Neuronal stem cell (in vitro differentiated cells): ENCODE data around the gene ALLC.

Source experiments
- DNase-seq: peaks from one replicate; pipeline ENCODE4 v3.0.0-alpha.2; 2013; ENCODE audit warnings: low spot score
- H2AFZ ChIP-seq: one replicate; pipeline ENCODE4 v1.6.1; 2013; ENCODE audit warnings: mild to moderate bottlenecking, low read length, inconsistent platforms
- H2AK5ac ChIP-seq: 2 replicates; pipeline ENCODE4 v1.6.1; 2013; ENCODE audit warnings: low read depth, mild to moderate bottlenecking, inconsistent platforms, low read length, moderate library complexity, mixed read lengths
- H2BK120ac ChIP-seq: 2 replicates; pipeline ENCODE4 v1.6.1; 2013; ENCODE audit warnings: low read depth, mild to moderate bottlenecking, inconsistent platforms, low read length, moderate library complexity, mixed read lengths
- H2BK12ac ChIP-seq: one replicate; pipeline ENCODE4 v1.6.1; 2013; ENCODE audit warnings: low read length, inconsistent platforms
- H2BK15ac ChIP-seq: 2 replicates; pipeline ENCODE4 v1.6.1; 2013; ENCODE audit warnings: mild to moderate bottlenecking, low read length, inconsistent platforms, mixed read lengths
- H2BK5ac ChIP-seq: one replicate; pipeline ENCODE4 v1.6.1; 2013; ENCODE audit warnings: inconsistent platforms, mild to moderate bottlenecking, low read length, moderate library complexity
- H3K14ac ChIP-seq: one replicate; pipeline ENCODE4 v1.6.1; 2013; ENCODE audit warnings: low read length, inconsistent platforms
- H3K18ac ChIP-seq: 2 replicates; pipeline ENCODE4 v1.6.1; 2013; ENCODE audit warnings: low read length, inconsistent platforms
- H3K23ac ChIP-seq: 2 replicates; pipeline ENCODE4 v1.6.1; 2013; ENCODE audit warnings: low read depth, mild to moderate bottlenecking, mixed read lengths, low read length, inconsistent platforms; ENCODE audit not compliant: poor library complexity
- H3K27ac ChIP-seq: replicated peaks from 3 replicates; pipeline ENCODE4 v1.5.1; 2013; ENCODE audit warnings: low read length, inconsistent platforms
- H3K27me3 ChIP-seq, 3 experiments: 2 replicates each; pipeline ENCODE4 v1.6.1; 2013; ENCODE audit warnings: low read length in 3 of 3, mild to moderate bottlenecking in 2 of 3, inconsistent platforms in 1 of 3, low read depth in 1 of 3, mixed read lengths in 1 of 3, moderate library complexity in 1 of 3; ENCODE audit not compliant: control insufficient read depth in 3 of 3, insufficient read depth in 3 of 3
- H3K36me3 ChIP-seq, 2 donors: replicated peaks in 1 of 2; 2 replicates each; pipeline ENCODE4 v1.6.1; 2013; ENCODE audit warnings: low read length in 2 of 2; ENCODE audit not compliant: control insufficient read depth in 2 of 2, insufficient read depth in 2 of 2
- H3K4ac ChIP-seq: 2 replicates; pipeline ENCODE4 v1.6.1; 2013; ENCODE audit warnings: inconsistent platforms, mild to moderate bottlenecking, low read length, moderate library complexity
- H3K4me1 ChIP-seq, 2 donors: 1 replicate in 1 of 2; 2 replicates in 1 of 2; pipeline ENCODE4 v1.6.1; 2013; ENCODE audit warnings: low read length in 2 of 2, low read depth in 1 of 2; ENCODE audit not compliant: control insufficient read depth in 2 of 2, insufficient read depth in 1 of 2
- H3K4me2 ChIP-seq: one replicate; pipeline ENCODE4 v1.6.1; 2013; ENCODE audit warnings: mild to moderate bottlenecking, low read length, inconsistent platforms; ENCODE audit not compliant: insufficient read depth, poor library complexity, severe bottlenecking
- H3K4me3 ChIP-seq, 2 donors: 2 replicates each; pipeline ENCODE4 v1.5.1; 2013; ENCODE audit warnings: low read length in 2 of 2, mild to moderate bottlenecking in 2 of 2, inconsistent platforms in 1 of 2, moderate library complexity in 1 of 2
- H3K79me1 ChIP-seq: one replicate; pipeline ENCODE4 v1.6.1; 2013; ENCODE audit warnings: low read depth, mild to moderate bottlenecking, inconsistent platforms, low read length, moderate library complexity
- H3K9ac ChIP-seq: one replicate; pipeline ENCODE4 v1.6.1; 2013; ENCODE audit warnings: mild to moderate bottlenecking, low read depth, low read length, inconsistent platforms; ENCODE audit not compliant: poor library complexity
- H3K9me3 ChIP-seq, 2 donors: replicated peaks in 1 of 2; 2 replicates each; pipeline versions ENCODE3 to v1.6.1; 2013; ENCODE audit warnings: low read length in 2 of 2, mild to moderate bottlenecking in 2 of 2, inconsistent platforms in 1 of 2, low read depth in 1 of 2, mixed read lengths in 1 of 2, moderate library complexity in 1 of 2; ENCODE audit not compliant: control insufficient read depth in 2 of 2, insufficient read depth in 1 of 2
- H4K8ac ChIP-seq: one replicate; pipeline ENCODE4 v1.6.1; 2013; ENCODE audit warnings: low read depth, mild to moderate bottlenecking, inconsistent platforms, low read length, moderate library complexity
- H4K91ac ChIP-seq: one replicate; pipeline ENCODE4 v1.6.1; 2013; ENCODE audit warnings: low read length, low read depth, mild to moderate bottlenecking, inconsistent platforms; ENCODE audit not compliant: poor library complexity
- WGBS, 2 donors: extraction: QIAGEN DNeasy Blood & Tissue Kit; methylation state at CpG; one replicate each; pipeline ENCODE4 v1.1.7; 2013; ENCODE audit warnings: missing lambda C conversion rate in 2 of 2, mixed read lengths in 1 of 2; ENCODE audit not compliant: insufficient read length in 2 of 2, insufficient replicate concordance in 1 of 2; ENCODE audit errors: extremely low coverage in 2 of 2; 5-methylcytosine and 5-hydroxymethylcytosine counted together

ALLC gene

DNA sequence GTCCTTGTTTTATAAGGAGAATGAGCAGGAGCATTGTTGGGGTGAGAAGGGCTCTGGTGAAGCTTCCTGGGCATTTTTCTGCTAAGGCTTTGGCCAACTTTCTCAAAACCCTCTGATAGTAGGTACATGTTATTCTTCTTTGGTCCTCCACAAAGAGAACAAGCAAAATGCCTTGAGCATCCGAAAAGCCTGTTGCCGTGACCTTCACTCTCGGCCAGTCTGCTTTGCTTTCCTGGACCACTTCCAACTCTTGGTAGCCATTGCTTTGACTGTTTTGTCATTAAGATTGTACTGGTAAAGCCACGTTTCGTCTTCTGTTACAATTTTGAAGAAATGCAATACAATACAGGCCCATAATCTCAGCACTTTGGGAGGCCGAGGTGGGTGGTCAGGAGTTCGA lies 27.4 kb upstream of the ALLC start:
- no peak for DNase-seq
- no CpG with 5 or more reads among the region's 7 CpGs for WGBS, 2 donors
- peaks cover 0 to 2% of the 10 kb centered on the region in 2 donors for H3K36me3 ChIP-seq

DNA sequence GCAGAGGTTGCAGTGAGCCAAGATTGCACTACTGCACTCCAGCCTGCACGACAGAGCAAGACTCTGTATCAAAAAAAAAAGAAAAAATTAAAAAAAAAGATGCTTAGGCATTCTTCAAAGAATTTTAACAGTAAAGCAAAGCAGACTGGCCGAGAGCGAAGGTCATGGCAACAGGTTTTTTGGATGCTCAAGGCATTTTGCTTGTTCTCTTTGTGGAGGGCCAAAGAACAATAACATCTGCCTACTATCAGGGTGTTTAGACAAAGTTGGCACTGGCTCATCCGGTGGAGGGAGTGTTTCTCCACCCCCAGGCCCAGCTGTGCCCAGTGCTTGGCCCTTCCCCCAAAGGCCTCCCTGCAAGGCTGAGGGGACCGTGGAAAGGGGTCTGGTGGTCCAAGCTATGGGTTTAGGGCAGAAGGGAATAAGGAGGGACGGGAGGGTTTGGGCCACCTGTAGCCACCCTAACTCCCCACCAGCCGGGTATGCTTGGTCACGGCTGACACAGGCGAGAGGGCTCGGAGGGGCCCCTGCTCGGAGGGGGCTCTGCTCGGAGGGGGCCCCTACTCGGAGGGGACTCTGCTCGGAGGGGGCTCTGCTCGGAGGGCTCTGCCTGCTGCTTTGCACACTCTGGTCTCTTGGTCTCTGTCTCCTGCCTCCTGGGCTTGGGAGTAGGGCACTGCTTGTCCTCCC lies 26.7 kb upstream of the ALLC start:
- Histone ChIP-seq H3K23ac (no peak overlapping the region), H2BK5ac (no peak overlapping the region), H3K9me3 (no peaks in the 10 kb centered on the region), H3K9ac (no peak overlapping the region), H3K27me3 (peaks cover 0 to 13% (median 0%) of the 10 kb centered on the region in 3 experiments), H3K18ac (peak overlapping the region; percentile 63), H3K4me1 (no peaks in the 10 kb centered on the region), H3K27ac (no peak overlapping the region), H3K4me2 (no peak overlapping the region), H3K14ac (no peak overlapping the region), H2BK15ac (no peak overlapping the region), H2BK120ac (no peak overlapping the region), H3K36me3 (peaks cover 0 to 2% of the 10 kb centered on the region in 2 donors), H2AK5ac (peak overlapping the region; percentile 37), H3K4ac (no peak overlapping the region), H3K4me3 (no peak overlapping the region), H3K79me1 (no peaks in the 10 kb centered on the region), H2BK12ac (no peak overlapping the region), H2AFZ (no peak overlapping the region), H4K91ac (no peak overlapping the region), H4K8ac (no peak overlapping the region)
- no peak for DNase-seq
- WGBS, 2 donors: no CpG with 5 or more reads among the region's 15 CpGs

More for the DNA sequence above, 27.4 kb upstream of the ALLC start:
- peaks cover 0 to 13% (median 0%) of the 10 kb centered on the region in 3 experiments for H3K27me3 ChIP-seq
- H2BK12ac ChIP-seq: no peak overlapping the region
- no peak overlapping the region for H3K4me3 ChIP-seq
- no peak overlapping the region for H2AFZ ChIP-seq
- no peak overlapping the region for H4K91ac ChIP-seq
- H2AK5ac ChIP-seq: no peak overlapping the region
- no peak overlapping the region for H4K8ac ChIP-seq
- no peak overlapping the region for H3K18ac ChIP-seq
- no peaks in the 10 kb centered on the region for H3K79me1 ChIP-seq
- H3K9me3 ChIP-seq: no peaks in the 10 kb centered on the region
- no peak overlapping the region for H3K23ac ChIP-seq
- no peak overlapping the region for H3K9ac ChIP-seq
- H2BK5ac ChIP-seq: no peak overlapping the region
- no peak overlapping the region for H3K27ac ChIP-seq
- H3K4me1 ChIP-seq: peaks cover 0 to 3% of the 10 kb centered on the region in 2 donors
- H2BK15ac ChIP-seq: no peak overlapping the region
- no peak overlapping the region for H3K4me2 ChIP-seq
- H3K14ac ChIP-seq: no peak overlapping the region
- H2BK120ac ChIP-seq: no peak overlapping the region
- no peak overlapping the region for H3K4ac ChIP-seq

DNA sequence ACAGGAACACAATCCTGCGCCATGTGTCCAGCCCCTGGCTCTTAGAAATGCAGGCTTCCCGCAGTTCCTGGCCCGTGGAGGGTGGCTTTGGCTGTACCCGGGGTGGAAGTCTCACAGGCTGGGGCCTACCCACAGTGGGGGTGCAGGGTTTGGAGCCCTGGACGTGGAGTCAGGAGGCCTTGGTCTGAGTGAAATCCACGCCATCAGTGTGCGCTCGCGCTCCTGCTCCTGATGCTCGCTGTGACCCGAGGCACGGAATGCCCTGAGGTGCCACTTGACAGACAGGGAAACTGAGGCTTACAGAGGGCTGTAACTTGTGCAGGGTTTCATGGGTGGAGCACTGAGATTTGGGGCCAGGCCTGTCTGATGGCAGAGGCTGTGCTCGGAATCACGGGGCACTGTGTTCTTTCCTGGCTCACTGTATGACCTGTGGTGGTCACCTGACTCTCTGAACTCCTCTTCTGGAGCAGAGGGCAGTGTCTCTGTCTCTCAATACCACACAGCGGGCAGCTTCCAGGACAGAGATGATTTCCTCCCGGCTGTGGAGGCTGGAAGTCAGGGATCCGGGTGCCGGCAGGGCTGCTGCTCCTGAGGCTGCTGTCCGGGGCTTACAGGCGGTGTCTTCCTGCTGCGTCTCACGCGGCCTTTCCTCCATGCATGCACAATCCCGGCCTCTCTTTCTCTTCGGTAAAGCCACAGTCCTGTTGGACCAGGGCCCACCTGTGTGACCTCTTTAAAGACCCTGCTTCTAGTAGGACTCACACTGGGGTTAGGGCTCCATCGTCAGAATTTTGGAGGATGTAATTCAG lies 25.9 kb upstream of the ALLC start:
- no peaks in the 10 kb centered on the region for H3K9me3 ChIP-seq
- no peak overlapping the region for H4K91ac ChIP-seq
- no peak overlapping the region for H3K4me2 ChIP-seq
- no peak overlapping the region for H2BK12ac ChIP-seq
- H2AK5ac ChIP-seq: peak overlapping the region; percentile 37
- peaks cover 0 to 15% (median 0%) of the 10 kb centered on the region in 3 experiments for H3K27me3 ChIP-seq
- H3K18ac ChIP-seq: peak overlapping the region; percentile 33
- no CpG with 5 or more reads among the region's 26 CpGs for WGBS, 2 donors
- no peak for DNase-seq
- H3K79me1 ChIP-seq: no peaks in the 10 kb centered on the region
- H3K4me3 ChIP-seq: no peak overlapping the region
- peak overlapping the region; percentile 27 for H3K14ac ChIP-seq
- no peak overlapping the region for H2BK15ac ChIP-seq
- no peak overlapping the region for H2AFZ ChIP-seq
- no peaks in the 10 kb centered on the region for H3K4me1 ChIP-seq
- H4K8ac ChIP-seq: no peak overlapping the region
- H3K4ac ChIP-seq: no peak overlapping the region
- H3K9ac ChIP-seq: no peak overlapping the region
- peaks cover 0 to 2% of the 10 kb centered on the region in 2 donors for H3K36me3 ChIP-seq
- no peak overlapping the region for H2BK5ac ChIP-seq
- H2BK120ac ChIP-seq: no peak overlapping the region
- peak overlapping the region; percentile 49 for H3K23ac ChIP-seq
- H3K27ac ChIP-seq: no peak overlapping the region
